Renal cortex interstitium (tissue), 15 donors: ENCODE results near the gene TAS2R4. TPM values are rescaled to one million over a fixed set of nuclear protein-coding genes. Genes with fewer than 3 reads are reported as not detected.
"Not testable (repeated sequence)": the region's sequence is repeated elsewhere in the genome, so short reads cannot be mapped to it uniquely, and the experiment has no call there.

Experiments
- DNase-seq, 11 donors: peaks; one replicate each; pipeline ENCODE4 v3.0.0-alpha.2; 2013; ENCODE audit warnings: low read depth in 9 of 11, low spot score in 4 of 11; ENCODE audit errors: extremely low read depth in 1 of 11
- long read RNA-seq, 16 experiments: transcript quantifications; one replicate each; lab custom pipeline, GENCODE V29; 2026
- polyA plus RNA-seq, 3 donors: library from polyadenylated mRNA; unstranded; fragments of 120-200 nt; gene quantifications; one replicate each; pipeline ENCODE4 v1.2.1, GENCODE V29; 2013; ENCODE audit not compliant: insufficient read length in 3 of 3

Gene TAS2R4
- 1 to 10 TPM; 1.6 to 5.4 (median 1.6) TPM for polyA plus RNA-seq
- long read RNA-seq, donor 1: 0 reads
- long read RNA-seq, donor 2: 0 reads
- long read RNA-seq, donor 3, partial matches to known transcripts: 0 of 2 reads
- long read RNA-seq, donor 3, other reads (novel, unspliced or antisense): 0 of 2 reads
- long read RNA-seq, donor 4, partial matches to known transcripts: 0 of 4 reads
- long read RNA-seq, donor 4, other reads (novel, unspliced or antisense): 0 of 4 reads
- long read RNA-seq, donor 5: 0 reads
- long read RNA-seq, donor 6, transcript TAS2R4-201 (1 exons, 2,378 nt): major isoform, 10 of 10 reads
- long read RNA-seq, donor 6, partial matches to known transcripts: 0 of 10 reads
- long read RNA-seq, donor 6, other reads (novel, unspliced or antisense): 0 of 10 reads
- long read RNA-seq, donor 7, partial matches to known transcripts: 0 of 1 reads
- long read RNA-seq, donor 7, other reads (novel, unspliced or antisense): 0 of 1 reads
- long read RNA-seq, donor 8: 0 reads
- long read RNA-seq, donor 9, partial matches to known transcripts: 0 of 1 reads
- long read RNA-seq, donor 9, other reads (novel, unspliced or antisense): 0 of 1 reads
- long read RNA-seq, donor 10, partial matches to known transcripts: 0 of 3 reads
- long read RNA-seq, donor 10, other reads (novel, unspliced or antisense): 0 of 3 reads
- long read RNA-seq, donor 11: 0 reads
- long read RNA-seq, donor 12, partial matches to known transcripts: 0 of 2 reads
- long read RNA-seq, donor 12, other reads (novel, unspliced or antisense): 0 of 2 reads
- long read RNA-seq, donor 13: 0 reads
- long read RNA-seq, donor 14, partial matches to known transcripts: 0 of 3 reads
- long read RNA-seq, donor 14, other reads (novel, unspliced or antisense): 0 of 3 reads
- long read RNA-seq, donor 15, partial matches to known transcripts: 0 of 2 reads
- long read RNA-seq, donor 15, other reads (novel, unspliced or antisense): 0 of 2 reads
- long read RNA-seq, donor 16, transcript TAS2R4-201 (1 exons, 2,378 nt): major isoform, 13 of 13 reads
- long read RNA-seq, donor 16, partial matches to known transcripts: 0 of 13 reads
- long read RNA-seq, donor 16, other reads (novel, unspliced or antisense): 0 of 13 reads

- no peak for DNase-seq
Measured at GRCh38 chr7:141776374-141776773, at the start of gene TAS2R4. Gene TAS2R4 (plus strand): TSS chr7:141776674. CDS start chr7:141778489, 1,815 bp downstream.

- DNase-seq: no peak
Measured at GRCh38 chr7:141729020-141729419, 47.5 kb upstream of the TAS2R4 start.

GRCh38 chr7:141731476-141732149 is 44.9 kb upstream of the TAS2R4 start:
- no peak for DNase-seq

- no peak for DNase-seq
Measured at GRCh38 chr7:141737118-141737835, 39.2 kb upstream of the TAS2R4 start.

- DNase-seq: peak; percentile 87 to 96 (median 94)
Measured at GRCh38 chr7:141737836-141738591, 38.5 kb upstream of the TAS2R4 start, which contains the start of gene SSBP1. Gene SSBP1 (plus strand): TSS chr7:141738358. CDS start chr7:141739167, 809 bp downstream.

GRCh38 chr7:141738592-141739013 is 37.9 kb upstream of the TAS2R4 start:
- DNase-seq: peak in 1 of 11 donors; percentile 15

- DNase-seq: no peak
Measured at GRCh38 chr7:141739250-141739649, 37.2 kb upstream of the TAS2R4 start.

- no peak for DNase-seq
Measured at GRCh38 chr7:141742229-141742628, 34.2 kb upstream of the TAS2R4 start.

- no peak for DNase-seq
Measured at GRCh38 chr7:141744131-141744530, 32.3 kb upstream of the TAS2R4 start.

GRCh38 chr7:141748396-141748795 is 28.1 kb upstream of the TAS2R4 start:
- DNase-seq: no peak

GRCh38 chr7:141751904-141752303 is 24.6 kb upstream of the TAS2R4 start:
- DNase-seq: not testable (repeated sequence)

GRCh38 chr7:141752634-141753033 is 23.8 kb upstream of the TAS2R4 start:
- no peak for DNase-seq

- DNase-seq: no peak
Measured at GRCh38 chr7:141754939-141755338, 21.5 kb upstream of the TAS2R4 start.

GRCh38 chr7:141763797-141764196 is 12.7 kb upstream of the TAS2R4 start, which contains the start of gene TAS2R3:
Gene TAS2R3 (plus strand): TSS chr7:141764097. CDS start chr7:141764159, 62 bp downstream.
- no peak for DNase-seq

- not testable (repeated sequence) for DNase-seq
Measured at GRCh38 chr7:141770083-141770583, 6.3 kb upstream of the TAS2R4 start.

GRCh38 chr7:141785706-141786552 is 9.5 kb downstream of the TAS2R4 start:
- peak; percentile 4 to 31 (median 13) for DNase-seq
